Measurements from ENCODE around the gene RPS6KA6.

RPS6KA6 gene

GRCh38 chrX:84197550-84197949 lies 9.6 kb upstream of the RPS6KA6 start:
- Histone ChIP-seq H3K9me3 (peaks cover 6% of the 10 kb centered on the region; the same call in 1 of the 2 replicates), H4K20me1 (no peaks in the 10 kb centered on the region), H3K27ac (no peak overlapping the region), H3K27me3 (peaks cover 8% of the 10 kb centered on the region), H3K4me2 (no peak overlapping the region), H3K9ac (no peak overlapping the region), H3K36me3 (no peaks in the 10 kb centered on the region), H3K4me3 (no peak overlapping the region), H3K4me1 (no peaks in the 10 kb centered on the region)
- no peak for TF ChIP-seq Cebpa-rat (IDR thresholded peaks at IDR 0.05)

- H3K27me3 ChIP-seq: no peaks in the 10 kb centered on the region; the same call in none of the 2 replicates
- no peak overlapping the region for H3K4me3 ChIP-seq
- no peaks in the 10 kb centered on the region for H3K4me1 ChIP-seq
- no peaks in the 10 kb centered on the region for H3K36me3 ChIP-seq
- H3K9ac ChIP-seq: no peak overlapping the region
- H3K27ac ChIP-seq: no peak overlapping the region
- TF ChIP-seq Cebpa-rat (IDR thresholded peaks at IDR 0.05): no peak
- no peaks in the 10 kb centered on the region for H4K20me1 ChIP-seq
- no peak overlapping the region for H3K4me2 ChIP-seq
- H3K9me3 ChIP-seq: peaks cover 16% of the 10 kb centered on the region
Measured at GRCh38 chrX:84192006-84192405, 4.0 kb upstream of the RPS6KA6 start.

DNA sequence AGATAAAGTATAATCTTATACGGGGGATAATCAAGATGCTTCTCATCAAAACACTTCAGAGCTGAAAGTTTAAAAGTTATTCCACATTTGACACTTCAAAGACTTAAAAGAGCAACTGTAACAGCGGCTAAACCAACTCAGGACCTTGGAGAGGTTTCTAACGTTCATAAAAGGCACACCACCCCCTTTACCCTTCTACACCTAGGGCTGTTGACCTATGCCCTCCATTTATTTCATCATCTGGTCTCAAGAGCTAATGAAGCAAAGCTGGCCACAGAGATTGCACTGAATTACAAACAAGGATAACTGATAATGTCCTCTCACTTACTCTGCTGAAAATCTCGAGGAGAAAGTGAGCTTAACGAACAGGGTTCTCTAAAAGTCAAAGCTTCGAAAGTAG lies 1.1 kb upstream of the RPS6KA6 start:
- TF ChIP-seq Cebpa-rat (IDR thresholded peaks at IDR 0.05): no peak
- Histone ChIP-seq H3K27me3 (peaks cover 14% of the 10 kb centered on the region), H4K20me1 (no peaks in the 10 kb centered on the region), H3K4me1 (no peaks in the 10 kb centered on the region), H3K36me3 (no peaks in the 10 kb centered on the region), H3K27ac (no peak overlapping the region), H3K9ac (no peak overlapping the region), H3K4me2 (no peak overlapping the region), H3K4me3 (no peak overlapping the region), H3K9me3 (peaks cover 17% of the 10 kb centered on the region)

GRCh38 chrX:84188320-84188834 lies 378 bp upstream of the RPS6KA6 start:
- Histone ChIP-seq H3K4me3 (no peak overlapping the region), H3K9ac (no peak overlapping the region), H3K4me1 (no peaks in the 10 kb centered on the region), H3K36me3 (no peaks in the 10 kb centered on the region), H3K27me3 (peaks cover 17% of the 10 kb centered on the region), H4K20me1 (no peaks in the 10 kb centered on the region), H3K9me3 (peaks cover 17% of the 10 kb centered on the region), H3K27ac (no peak overlapping the region), H3K4me2 (no peak overlapping the region)
- no peak for TF ChIP-seq Cebpa-rat (IDR thresholded peaks at IDR 0.05)

DNA sequence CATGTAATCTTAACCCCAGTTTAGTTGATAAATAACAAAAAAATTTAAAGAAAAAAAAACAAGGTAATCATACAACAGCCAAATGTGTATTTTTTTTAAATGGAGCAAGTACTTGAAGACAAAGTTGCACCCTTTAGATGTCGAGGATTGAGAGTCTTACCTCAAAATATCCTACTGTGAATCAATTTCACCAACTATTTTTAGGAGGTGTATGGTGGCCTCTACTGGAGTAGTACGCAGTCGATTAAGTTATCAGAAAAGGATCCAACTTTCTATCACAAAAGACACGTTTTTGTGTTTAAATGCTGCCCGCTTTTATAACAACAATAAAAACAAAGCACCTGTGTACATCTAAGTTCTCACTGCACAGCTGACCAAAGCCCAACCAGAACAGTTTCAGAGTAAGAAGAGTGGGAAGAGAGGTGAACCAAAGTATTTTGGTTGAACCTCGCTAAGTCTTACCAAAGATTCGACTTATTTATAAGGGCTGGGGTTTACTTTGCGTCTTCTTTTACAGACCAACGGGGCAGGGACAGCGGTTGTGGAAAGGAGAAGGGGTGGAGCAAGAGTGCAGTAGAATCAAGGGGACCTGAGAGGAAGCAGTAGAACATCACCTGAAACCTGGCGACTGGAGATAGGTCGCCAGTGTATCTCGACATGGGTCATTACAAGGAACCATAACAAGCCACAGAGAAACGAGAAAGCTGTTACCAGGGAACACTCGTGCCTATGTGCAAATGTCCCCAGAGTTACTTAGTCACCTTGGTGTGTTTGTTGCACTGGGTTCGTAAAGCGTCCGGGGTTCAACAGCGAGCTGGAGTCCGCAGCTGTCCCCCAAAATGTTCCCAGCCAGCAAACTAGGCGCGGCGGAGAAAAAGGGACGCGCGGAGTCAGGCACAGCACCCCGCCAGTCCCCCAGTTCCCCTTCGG lies 1.1 kb downstream of the RPS6KA6 start:
- H3K9me3 ChIP-seq: peaks cover 17% of the 10 kb centered on the region
- no peaks in the 10 kb centered on the region for H4K20me1 ChIP-seq
- H3K27ac ChIP-seq: no peak overlapping the region
- H3K36me3 ChIP-seq: no peaks in the 10 kb centered on the region
- TF ChIP-seq Cebpa-rat (IDR thresholded peaks at IDR 0.05): no peak
- H3K9ac ChIP-seq: no peak overlapping the region
- H3K27me3 ChIP-seq: peaks cover 30% of the 10 kb centered on the region
- H3K4me3 ChIP-seq: no peak overlapping the region
- no peaks in the 10 kb centered on the region for H3K4me1 ChIP-seq
- no peak overlapping the region for H3K4me2 ChIP-seq

DNA sequence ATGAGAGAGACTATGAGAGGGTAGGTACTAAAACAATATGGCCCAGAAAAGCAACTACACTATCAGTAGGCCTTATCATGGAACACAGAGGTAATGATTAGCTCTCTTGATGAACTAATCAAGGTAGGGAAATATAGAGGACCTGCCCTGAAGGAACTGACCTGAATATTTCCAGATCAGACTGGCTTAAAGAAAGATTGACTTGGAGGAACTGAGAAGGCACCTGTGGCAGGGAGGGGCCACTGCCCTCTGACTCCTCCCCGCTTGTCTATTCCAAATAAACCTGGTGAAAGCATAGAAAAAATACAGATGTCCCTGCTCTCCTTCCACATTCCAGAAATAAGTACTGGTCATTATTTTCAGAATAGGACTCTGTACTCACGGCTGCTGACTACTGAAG lies 5.5 kb downstream of the RPS6KA6 start:
- no peak for TF ChIP-seq Cebpa-rat (IDR thresholded peaks at IDR 0.05)
- Histone ChIP-seq H3K27me3 (peaks cover 69% of the 10 kb centered on the region), H3K4me1 (no peaks in the 10 kb centered on the region), H4K20me1 (no peaks in the 10 kb centered on the region), H3K9me3 (peaks cover 6% of the 10 kb centered on the region), H3K27ac (no peak overlapping the region), H3K4me2 (no peak overlapping the region), H3K9ac (no peak overlapping the region), H3K4me3 (no peak overlapping the region), H3K36me3 (no peaks in the 10 kb centered on the region)

DNA sequence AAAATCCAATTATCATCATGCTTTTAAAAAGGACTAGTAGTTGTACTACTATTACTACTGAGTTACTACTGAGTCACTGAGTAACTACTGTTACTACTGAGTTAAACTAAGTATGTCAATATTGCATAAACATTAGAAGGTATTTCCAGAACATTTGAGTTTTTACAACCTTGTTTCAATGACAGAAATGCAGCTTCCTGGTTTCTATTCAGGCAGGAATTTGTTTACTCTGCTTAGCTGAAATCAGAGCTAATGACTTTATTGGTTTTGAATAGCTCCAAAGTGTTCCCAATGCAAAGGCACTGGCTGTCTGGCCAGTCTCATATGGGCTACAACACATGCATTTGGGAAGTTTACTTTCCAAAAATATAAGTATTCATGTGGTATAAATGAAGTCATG lies 12.0 kb downstream of the RPS6KA6 start:
- no peaks in the 10 kb centered on the region for H3K36me3 ChIP-seq
- H3K9ac ChIP-seq: no peak overlapping the region
- no peak overlapping the region for H3K4me3 ChIP-seq
- TF ChIP-seq Cebpa-rat (IDR thresholded peaks at IDR 0.05): no peak
- H3K9me3 ChIP-seq: no peaks in the 10 kb centered on the region
- H3K4me2 ChIP-seq: no peak overlapping the region
- H3K4me1 ChIP-seq: no peaks in the 10 kb centered on the region
- H3K27me3 ChIP-seq: peaks cover 77% of the 10 kb centered on the region
- no peaks in the 10 kb centered on the region for H4K20me1 ChIP-seq
- no peak overlapping the region for H3K27ac ChIP-seq

DNA sequence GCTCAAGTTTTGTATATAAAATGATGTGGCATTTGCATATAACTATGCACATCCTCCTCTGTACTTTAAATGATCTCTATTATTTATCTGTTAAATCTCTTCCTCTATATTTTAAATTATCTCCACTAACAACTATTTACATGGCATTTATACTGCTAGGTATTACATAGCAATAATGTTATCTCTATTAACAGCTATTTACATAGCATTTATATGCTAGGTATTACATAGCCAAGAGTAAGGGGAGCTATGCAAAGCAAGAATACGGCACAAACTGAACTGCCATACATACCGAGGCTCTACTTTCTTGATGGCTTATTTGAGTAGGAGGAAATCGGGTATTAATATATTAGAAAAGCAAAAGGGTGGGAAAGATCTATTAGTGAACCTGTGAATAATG lies 12.7 kb downstream of the RPS6KA6 start:
- H4K20me1 ChIP-seq: no peaks in the 10 kb centered on the region
- H3K4me3 ChIP-seq: no peak overlapping the region
- H3K9me3 ChIP-seq: no peaks in the 10 kb centered on the region
- no peak overlapping the region for H3K4me2 ChIP-seq
- H3K9ac ChIP-seq: no peak overlapping the region
- H3K27ac ChIP-seq: no peak overlapping the region
- H3K36me3 ChIP-seq: no peaks in the 10 kb centered on the region
- peaks cover 79% of the 10 kb centered on the region for H3K27me3 ChIP-seq
- H3K4me1 ChIP-seq: no peaks in the 10 kb centered on the region
- no peak for TF ChIP-seq Cebpa-rat (IDR thresholded peaks at IDR 0.05)

- Histone ChIP-seq H3K9me3 (no peaks in the 10 kb centered on the region), H3K4me1 (no peaks in the 10 kb centered on the region), H3K36me3 (no peaks in the 10 kb centered on the region), H3K27me3 (peaks cover 75% of the 10 kb centered on the region), H3K27ac (no peak overlapping the region), H3K4me3 (no peak overlapping the region), H3K4me2 (no peak overlapping the region), H4K20me1 (no peaks in the 10 kb centered on the region), H3K9ac (no peak overlapping the region)
- TF ChIP-seq Cebpa-rat (IDR thresholded peaks at IDR 0.05): no peak
Measured at GRCh38 chrX:84174348-84174747, 13.7 kb downstream of the RPS6KA6 start.

GRCh38 chrX:84170931-84171330 lies 17.1 kb downstream of the RPS6KA6 start:
- Histone ChIP-seq H3K4me3 (no peak overlapping the region), H3K9me3 (no peaks in the 10 kb centered on the region), H3K4me1 (no peaks in the 10 kb centered on the region), H4K20me1 (no peaks in the 10 kb centered on the region), H3K36me3 (no peaks in the 10 kb centered on the region), H3K27me3 (peaks cover 64% of the 10 kb centered on the region), H3K9ac (no peak overlapping the region), H3K4me2 (no peak overlapping the region), H3K27ac (no peak overlapping the region)
- no peak for TF ChIP-seq Cebpa-rat (IDR thresholded peaks at IDR 0.05)

All from BLaER1 (cell line).